Smooth muscle cell of the brain vasculature (primary cell): ENCODE results near the gene USP7.

Source experiments
- DNase-seq: peaks from one replicate; pipeline ENCODE4 v3.0.0-alpha.2; 2012; ENCODE audit warnings: low read depth, low spot score

Gene USP7

GRCh38 chr16:8952281-8952751 lies 11.4 kb downstream of the USP7 start:
- no peak for DNase-seq

GRCh38 chr16:8951447-8952280 lies 12.0 kb downstream of the USP7 start:
- DNase-seq, result no peak

- no peak for DNase-seq
Measured at GRCh38 chr16:8950580-8951077, 13.1 kb downstream of the USP7 start.

GRCh38 chr16:8949536-8950418 lies 13.9 kb downstream of the USP7 start:
- no peak for DNase-seq

GRCh38 chr16:8948831-8949230 lies 14.9 kb downstream of the USP7 start:
- DNase-seq, result no peak

DNA sequence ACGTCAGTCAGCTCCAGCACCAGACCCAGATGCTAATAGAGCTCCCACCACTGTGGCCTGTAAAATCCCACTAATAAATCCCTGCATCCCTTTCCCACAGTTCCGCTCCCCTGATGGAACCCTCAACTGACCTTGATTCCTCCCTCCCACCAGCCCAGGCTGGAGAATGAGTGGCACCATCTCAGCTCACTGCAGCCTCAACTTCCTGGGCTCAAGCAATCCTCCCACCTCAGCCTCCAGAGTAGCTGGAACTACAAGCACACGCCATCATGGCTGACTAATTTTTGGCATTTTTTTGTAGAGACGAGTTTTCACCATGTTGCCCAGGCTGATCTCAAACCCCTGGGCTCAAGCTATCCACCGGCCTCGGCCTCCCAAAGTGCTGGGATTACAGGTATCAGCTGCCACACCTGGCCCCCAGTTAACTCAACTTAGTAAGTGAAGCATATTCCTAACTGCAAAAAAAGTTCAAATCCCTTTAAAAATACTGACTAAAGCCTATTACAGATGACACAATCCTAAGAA lies 15.6 kb downstream of the USP7 start:
- DNase-seq, result no peak

GRCh38 chr16:8946544-8946943 lies 17.2 kb downstream of the USP7 start:
- no peak for DNase-seq

- no peak for DNase-seq
Measured at GRCh38 chr16:8945626-8946296, 17.9 kb downstream of the USP7 start.

- DNase-seq, result no peak
Measured at GRCh38 chr16:8943966-8944759, 19.5 kb downstream of the USP7 start.

DNA sequence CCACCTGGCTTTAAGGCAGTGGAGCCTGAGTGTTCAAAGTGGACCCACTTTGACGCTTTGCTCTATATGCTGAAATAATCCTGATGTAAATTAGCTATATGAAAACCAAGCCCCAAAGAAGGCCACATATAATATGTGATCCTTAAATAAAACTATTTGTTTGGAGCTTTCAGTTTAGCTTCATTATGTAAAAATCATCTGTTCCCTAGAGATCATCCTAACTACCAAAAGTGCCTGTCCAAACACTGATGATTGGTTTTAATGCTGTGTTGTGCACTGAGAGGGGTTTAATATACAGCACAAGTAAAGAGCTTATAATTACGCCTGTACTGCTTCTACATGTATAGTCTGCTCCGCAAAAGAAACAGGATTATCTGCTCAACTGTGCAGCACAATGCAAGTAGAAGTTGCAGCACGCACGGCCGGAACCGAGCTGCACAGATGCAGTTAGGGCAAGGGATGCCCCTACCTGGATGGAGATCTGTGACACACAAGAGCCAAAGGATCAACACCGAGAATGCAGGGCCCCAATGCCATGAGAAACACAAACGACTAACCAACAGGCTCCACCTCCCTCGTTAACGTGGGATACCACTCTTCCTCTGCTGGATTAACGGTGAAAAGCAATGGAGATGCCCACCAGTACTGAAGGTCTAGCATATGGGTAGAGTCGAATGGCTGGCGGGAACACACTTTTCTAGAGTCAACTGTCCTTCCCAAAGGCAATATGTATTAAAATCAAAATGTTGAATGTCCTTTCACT lies 20.5 kb downstream of the USP7 start:
- DNase-seq, result no peak

DNA sequence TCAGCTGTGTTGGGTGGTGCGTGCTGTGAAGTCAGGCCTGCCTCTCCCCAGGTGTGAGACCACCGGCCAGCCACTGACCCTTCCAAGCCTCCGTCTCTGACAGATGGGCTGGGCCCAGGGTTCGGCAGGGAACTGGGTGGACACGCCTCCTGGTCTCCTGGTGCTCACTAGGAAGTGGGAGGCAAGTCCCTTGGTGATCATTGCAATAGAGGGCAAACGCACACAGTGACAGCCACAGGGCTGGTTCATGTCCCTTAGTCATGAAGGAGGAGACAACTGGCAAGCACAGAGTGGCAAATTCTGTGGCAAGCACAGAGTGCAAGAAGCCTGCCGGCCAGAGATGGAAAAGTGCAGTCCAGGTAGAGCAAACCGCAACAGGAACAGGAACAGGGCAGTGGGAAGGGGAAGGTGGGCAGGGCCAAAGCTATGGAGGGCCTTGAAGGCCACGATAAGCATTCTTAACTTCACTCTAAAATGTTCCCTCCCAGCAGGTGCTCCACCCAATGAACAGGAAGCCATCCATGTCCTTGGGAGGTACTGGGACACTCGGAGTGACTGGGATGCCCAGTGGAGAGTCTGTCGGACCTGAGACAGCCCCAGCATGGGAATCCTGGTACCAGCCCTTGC lies 21.9 kb downstream of the USP7 start:
- DNase-seq, result no peak

DNA sequence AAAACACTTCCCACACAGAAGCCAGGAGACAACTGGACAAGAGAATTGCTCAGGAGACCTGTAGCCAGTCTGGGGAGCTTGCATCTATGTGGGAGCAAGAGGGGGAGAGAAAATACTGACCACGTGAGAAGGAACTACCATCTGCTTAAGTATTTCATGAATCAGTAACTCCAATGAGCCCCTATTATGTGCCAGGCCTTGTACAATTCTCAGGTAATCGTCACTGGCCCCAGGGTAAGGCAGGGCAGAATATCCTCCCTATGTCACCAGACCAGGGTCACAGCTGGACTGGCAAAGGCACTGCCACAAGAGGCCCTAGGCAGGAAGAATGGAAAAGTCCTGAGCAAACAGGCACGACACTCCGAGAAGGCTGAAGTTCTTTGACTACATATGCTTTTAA lies 25.9 kb downstream of the USP7 start:
- DNase-seq, result no peak

- no peak for DNase-seq
Measured at GRCh38 chr16:8936421-8936820, 27.3 kb downstream of the USP7 start.

DNA sequence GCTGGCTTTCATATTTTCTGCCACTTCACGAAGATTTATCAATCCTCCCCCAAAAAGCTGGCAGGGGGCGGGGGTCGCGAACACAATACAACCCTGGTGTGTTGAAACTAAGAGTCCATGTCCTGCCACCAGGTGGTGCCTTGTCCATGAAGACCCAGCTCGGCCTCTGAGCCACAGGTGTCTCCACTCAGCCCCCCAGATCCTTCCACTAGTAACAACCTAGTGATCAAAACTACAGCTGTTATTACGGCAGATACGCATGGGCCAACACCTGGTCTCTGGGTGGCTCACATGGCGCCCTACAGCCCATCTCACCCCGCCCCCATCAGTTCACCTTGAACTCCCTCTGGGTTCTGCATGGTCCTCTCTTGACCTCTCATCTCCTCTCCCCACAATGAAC lies 27.7 kb downstream of the USP7 start:
- DNase-seq, result no peak

- DNase-seq, result no peak
Measured at GRCh38 chr16:8934601-8935000, 29.1 kb downstream of the USP7 start.

GRCh38 chr16:8931859-8932258 lies 31.8 kb downstream of the USP7 start:
- peak; percentile 12 for DNase-seq

GRCh38 chr16:8929086-8929748 lies 34.5 kb downstream of the USP7 start:
- no peak for DNase-seq

- DNase-seq, result no peak
Measured at GRCh38 chr16:8928467-8928957, 35.2 kb downstream of the USP7 start.

GRCh38 chr16:8926827-8927226 lies 36.9 kb downstream of the USP7 start:
- DNase-seq, result no peak
